Measurements from ENCODE around the gene ARL15.

The ARL15 gene

GRCh38 chr5:54197018-54197417 is 113.4 kb downstream of the ARL15 start:
- no peak for DNase-seq

DNA sequence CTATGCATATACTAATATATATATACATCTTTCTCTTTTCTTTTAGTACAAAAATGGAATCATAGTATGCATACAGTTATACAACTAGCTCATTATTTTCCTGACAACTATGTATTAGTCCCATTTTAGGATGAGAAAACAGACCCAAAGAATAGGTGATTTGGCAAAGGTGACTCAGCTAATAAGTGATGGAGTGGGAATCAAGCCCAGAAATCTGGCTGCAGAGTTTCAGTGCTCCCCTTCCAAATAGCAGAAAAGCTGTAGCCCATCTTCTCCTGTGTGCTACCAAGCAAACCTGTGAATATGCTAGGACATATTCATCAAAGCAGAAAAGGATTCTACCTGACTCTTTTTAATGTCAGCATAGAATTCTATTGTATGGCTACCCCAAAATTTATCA is 114.7 kb downstream of the ARL15 start:
- no peak for DNase-seq

DNA sequence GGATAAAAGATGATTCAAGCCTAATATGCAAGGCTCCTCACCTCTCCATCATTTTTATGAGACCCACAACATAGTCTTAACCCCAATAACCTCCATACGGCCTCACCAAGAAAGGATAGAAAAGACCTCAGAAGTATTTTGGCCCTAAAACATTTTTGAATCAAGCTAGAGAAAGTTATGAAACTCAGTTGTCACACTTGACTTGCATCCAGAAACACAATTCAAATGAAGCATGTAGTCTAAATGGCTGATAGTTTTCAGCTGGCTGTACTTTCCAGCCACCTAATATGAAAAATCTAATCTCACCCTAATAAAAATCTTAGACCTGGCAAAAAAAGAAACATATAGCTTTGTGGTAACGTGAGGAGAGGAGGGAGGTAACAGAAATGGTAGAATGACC is 116.1 kb downstream of the ARL15 start:
- DNase-seq, result no peak

DNA sequence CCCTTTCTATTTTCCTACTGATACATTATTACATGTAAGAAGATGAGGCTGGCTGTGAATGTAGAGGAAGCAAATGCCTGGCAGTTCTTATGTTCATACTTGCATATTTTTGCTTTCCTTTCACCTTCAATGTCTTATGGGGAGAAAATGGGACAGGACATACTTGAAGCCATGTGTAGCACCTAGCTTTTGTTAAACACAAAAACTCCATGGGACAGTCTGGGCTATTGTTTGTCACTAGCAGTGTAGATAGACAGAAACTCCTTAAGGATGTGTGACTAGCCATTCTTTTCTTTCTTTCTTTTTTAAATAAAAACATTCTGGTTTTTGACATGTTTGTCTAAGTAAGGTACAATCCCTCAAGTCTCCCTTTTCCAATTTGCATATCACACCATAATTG is 122.7 kb downstream of the ARL15 start:
- no peak for DNase-seq

- DNase-seq, result no peak
Observed at GRCh38 chr5:54186912-54187445, 123.4 kb downstream of the ARL15 start.

DNA sequence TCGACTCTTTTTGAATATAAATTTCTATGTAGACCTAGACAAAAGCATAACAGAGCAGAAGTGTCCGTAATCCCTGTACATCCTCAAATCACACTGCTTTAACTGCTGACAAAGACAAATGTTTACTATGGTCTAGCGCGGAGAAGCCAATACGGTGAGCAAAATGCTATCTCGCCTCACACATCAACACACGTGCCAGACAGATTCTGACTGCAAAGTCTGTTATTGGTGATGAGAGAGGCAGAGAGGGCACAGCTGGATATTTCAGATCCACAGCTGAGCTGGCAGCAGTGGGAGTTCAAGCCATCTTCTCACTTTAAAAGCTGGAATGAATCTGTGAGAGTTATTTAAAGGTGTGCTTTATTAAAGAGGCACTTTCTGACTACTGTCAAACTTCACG is 124.3 kb downstream of the ARL15 start:
- DNase-seq, result no peak

- DNase-seq, result no peak
Observed at GRCh38 chr5:54184806-54185205, 125.6 kb downstream of the ARL15 start.

DNA sequence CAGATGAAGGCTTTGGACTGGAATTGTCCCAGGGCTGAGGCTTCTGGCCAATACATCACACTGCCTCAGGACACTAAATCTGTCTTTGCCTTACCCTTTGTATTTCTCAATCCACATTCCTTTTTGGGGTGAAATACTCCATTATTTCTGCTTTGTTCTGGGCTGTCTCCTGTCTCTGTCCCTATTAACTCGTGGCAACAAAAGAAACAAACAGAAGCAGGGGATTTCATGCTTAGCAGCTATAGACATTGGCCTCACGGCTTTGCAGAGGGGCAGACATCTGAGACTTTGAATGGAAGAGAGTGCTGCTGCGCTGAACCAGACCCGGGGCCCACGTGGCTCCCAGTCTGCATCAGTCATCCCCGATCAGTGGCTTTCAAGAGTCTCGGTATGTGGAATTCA is 129.7 kb downstream of the ARL15 start:
- no peak for DNase-seq

DNA sequence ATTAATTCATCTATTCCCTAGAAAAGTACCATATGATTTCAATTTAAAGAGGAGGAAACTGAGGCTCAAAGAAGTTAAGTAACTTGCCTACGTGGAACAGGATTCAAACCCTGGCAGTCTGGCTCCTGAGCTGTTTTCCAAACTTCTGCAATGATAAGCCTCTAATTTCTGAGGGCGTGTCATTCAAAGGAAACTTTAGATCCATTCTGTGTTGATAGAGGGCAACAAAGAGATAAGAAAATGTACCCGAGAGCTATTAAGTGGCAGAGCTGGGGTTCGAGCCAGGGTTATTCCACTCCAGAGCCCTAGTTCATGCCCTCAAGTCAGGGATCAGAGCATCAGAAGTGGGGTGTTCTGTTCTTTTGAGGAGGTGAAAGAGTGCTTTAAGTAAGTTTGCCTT is 131.4 kb downstream of the ARL15 start:
- no peak for DNase-seq

DNA sequence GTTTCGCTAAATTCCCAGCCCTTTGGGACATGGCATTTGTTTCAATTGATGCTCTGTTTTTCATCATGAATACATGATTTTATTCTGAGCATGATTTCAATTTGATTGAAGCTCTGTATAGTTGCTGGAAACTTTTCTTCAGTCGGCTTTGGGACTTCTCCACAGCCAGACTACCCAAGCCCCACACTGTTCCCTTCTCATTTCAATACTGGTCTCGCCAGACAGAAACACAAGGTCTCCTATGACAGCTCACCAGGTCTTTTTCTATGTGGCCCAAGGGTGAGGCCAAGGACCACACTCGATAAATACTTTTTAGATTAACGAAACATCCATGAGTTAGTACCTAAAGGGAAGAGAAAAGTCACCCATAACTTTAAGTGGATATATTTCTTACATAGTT is 132.2 kb downstream of the ARL15 start:
- no peak for DNase-seq

DNA sequence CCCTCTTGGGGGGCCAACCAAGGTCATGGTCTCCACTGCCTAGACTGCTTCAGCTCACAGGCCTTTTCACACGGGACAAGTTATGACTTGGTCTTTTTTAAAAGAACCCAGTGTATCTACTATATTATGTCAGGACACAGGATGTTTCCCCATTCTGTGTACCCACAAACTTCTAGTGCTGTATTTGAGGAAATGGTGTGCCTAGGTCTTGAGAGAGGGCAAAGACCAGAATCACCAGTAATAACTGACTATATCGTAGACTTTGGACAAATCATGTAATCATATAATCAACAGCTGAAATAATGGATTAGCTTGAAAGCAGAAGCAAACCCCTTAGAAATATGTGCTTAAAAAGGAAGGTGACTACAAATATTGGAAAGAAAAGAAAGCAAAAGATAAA is 133.3 kb downstream of the ARL15 start:
- DNase-seq, result no peak

DNA sequence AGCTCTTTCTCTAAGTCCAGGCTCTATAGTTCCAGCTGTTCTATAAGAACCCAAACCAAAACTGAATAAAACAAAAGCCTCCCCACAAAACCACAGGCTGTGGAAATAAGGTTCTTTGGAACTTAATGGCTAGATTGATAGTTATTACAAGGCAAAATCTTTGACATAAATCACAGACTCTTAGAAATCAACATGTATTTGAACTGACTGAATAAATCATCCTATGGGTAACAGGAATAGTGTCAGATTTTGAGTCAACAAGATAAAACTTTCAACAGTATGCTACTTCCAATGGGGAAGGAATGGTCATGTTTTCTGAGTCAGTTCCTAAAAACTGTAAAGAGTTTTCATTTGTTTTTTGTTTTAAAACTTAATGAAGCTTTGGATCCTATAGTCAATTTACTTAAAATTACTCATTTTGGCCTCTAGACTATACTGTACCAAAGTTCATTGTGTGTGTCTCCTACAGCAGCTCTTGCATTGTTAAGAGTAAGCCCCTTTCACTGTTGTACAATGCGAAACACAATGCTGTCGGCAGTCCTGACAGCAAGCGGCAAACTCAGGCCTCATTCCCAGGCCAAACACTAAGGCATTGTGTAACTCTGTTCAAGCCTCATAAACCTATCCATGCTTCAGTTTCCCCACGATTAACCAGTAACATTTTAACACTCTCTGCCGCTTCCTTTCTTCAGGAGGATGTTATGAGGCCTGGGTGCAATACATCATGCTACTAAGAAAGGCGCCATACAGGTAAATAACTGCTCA is 134.1 kb downstream of the ARL15 start:
- DNase-seq, result no peak

DNA sequence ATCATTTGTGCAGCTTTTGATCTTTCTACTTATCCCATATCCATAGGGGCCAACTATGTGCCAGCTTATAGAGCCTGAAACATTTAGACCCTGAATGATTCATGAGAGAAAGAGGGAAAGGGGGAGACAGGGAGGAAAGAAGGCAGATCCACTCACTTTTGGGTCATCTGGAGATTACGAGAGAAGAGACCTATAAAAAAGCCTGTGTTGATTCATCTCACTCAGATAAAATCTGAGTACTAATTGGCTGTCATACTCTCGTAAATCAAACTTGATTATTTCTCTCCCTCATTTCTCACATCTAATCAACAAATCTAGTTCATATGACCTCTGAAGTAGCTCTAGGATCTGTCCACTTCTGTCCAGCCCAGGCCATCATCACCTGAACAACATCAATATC is 137.1 kb downstream of the ARL15 start:
- no peak for DNase-seq

GRCh38 chr5:54171645-54172384 is 138.6 kb downstream of the ARL15 start:
- DNase-seq, result no peak

GRCh38 chr5:54165687-54166086 is 144.7 kb downstream of the ARL15 start:
- DNase-seq, result no peak

DNA sequence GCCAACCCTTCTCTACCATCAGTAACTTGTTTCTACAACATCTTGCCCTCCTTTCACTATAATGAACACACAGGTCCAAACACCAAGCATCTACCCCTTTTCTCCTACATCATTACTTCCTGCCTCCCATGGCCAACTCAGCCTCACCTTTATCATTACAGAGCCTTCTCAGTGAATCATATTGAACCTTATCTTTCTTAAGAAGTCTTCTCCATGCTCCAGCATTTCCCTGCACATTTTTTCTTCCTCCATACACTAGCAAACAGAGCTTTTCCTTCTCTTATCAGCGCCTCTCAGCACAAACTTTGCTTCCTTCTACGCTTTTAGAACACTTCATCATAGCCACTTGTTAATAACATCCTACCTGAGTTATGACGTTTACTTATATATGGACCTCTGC is 148.2 kb downstream of the ARL15 start:
- no peak for DNase-seq

- no peak for DNase-seq
Observed at GRCh38 chr5:54160329-54160728, 150.0 kb downstream of the ARL15 start.

DNA sequence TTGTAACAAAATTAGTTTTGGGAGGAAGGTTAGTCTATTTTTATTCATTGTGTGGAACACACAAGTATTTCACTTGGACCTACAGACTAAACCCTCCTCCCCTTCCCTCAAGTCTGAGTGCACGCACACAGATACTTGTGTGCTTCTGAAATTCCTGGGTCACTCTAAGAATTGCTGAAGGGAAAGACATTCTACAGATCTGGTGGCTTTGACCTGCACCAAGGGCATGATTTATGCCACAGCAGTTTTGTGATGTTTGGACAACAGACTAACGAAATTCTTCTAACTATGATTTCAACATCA is 150.5 kb downstream of the ARL15 start:
- no peak for DNase-seq

DNA sequence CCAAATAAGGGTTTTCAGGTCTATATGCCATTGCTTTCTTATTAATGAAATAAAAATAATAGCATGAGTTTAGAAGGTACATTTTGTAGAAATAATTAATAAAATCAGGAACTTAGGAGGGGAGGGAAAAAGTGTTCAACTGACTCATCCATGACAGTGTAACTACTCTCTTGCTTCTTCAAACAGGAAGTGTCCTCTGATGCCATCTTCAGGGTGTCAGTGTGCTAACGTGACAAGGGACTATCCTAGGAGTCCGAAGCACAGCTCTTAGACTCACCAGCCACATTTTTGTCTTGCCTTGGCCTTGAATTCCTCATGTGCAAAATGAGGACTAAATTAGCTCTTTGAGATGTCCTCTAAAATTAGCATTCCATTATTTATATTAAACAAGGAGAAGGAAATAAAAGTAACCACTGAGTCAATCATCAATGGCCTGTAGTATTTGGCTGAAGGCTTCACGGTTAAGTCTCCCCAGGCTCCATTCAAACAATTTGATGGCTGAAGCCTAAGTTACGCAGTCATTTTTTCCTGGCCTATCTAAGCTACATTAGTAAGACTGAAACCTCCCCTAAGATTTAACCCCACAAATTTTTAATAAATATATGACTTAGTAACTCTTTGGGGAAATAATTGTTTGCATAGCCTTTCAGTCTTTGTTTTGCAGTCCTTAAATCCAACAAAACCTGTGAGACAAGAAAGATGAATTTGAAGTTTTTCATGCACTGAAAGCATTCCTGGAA is 151.1 kb downstream of the ARL15 start:
- no peak for DNase-seq

DNA sequence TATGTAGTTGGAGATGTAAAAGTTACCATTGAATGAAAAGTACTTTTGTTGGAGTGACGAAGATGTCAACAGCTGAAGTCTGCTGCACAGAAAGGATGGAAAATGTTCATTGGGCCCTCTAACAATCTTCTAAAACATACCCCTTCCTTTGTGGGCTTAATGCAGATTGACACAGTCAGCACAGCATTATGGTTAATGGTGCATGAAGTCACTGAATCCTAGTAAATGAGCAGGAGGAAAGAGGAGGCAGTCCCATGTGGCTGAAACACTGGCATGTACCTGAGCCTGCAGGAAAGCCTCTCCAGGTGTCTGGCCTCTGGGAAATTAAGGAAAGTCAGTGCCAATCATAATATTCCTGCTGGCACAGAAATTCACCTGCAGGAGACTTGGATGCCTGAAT is 153.8 kb downstream of the ARL15 start:
- no peak for DNase-seq

DNA sequence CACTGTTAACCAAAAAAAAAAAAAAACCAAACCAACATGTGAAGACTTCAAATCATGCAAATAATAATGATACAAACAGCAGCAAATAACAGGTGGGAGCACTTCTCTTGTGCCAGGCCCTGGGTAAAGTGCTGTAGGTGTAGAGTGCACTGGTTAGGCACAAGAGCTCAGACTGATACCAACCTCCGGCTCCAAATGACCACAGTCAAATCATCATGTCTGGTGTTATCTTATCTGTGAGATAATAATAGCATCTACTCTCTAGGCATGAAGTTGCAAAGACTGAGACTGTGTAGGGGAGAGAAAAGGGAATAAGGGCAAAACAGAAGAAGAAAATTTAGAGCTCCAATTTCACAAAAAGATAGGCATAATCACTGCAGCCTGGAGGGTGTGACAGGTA is 159.5 kb downstream of the ARL15 start:
- no peak for DNase-seq

- DNase-seq, result no peak
Observed at GRCh38 chr5:54148858-54149257, 161.5 kb downstream of the ARL15 start.

DNA sequence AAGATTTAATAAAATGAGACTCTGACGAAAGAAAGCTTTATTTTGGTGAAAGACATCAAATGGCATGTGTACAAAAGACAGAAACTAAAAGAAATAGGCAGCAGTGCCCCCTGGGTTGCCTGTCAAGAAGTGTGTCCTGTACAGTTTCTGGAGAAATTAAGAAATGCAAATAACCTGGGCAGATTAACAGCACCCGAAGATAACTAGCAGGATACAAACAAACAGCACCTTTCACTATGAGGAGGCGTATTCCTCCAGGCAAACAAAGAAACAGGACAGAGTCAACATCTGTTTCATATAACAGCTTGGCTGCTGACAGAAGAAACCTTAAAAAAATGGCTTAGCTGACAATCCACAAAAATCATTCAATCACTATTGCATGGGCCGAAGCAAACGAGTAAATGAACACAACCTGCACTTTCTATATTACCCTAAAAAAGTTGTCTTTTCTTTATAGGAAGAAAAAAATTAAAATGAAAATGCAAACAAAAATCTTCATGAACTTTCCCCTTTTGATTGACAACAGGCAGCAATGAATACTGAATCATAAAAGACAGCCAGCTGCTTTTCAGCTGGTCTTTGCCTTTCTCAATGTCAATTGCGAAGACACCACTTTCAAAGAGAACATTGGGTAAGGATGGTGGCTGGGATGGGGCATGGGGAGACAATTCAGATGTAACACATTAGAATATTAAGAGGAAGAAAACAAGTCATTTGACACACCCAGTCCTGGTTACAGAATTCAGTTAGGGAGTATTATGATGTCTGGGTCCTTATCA is 162.1 kb downstream of the ARL15 start:
- no peak for DNase-seq

Measured in effector CD8-positive, alpha-beta T cell (primary cell).